Measurements from ENCODE around the gene ARVCF. TPM values are rescaled to one million over a fixed set of nuclear protein-coding genes. Genes with fewer than 3 reads are reported as not detected.

The ARVCF gene
- total and polyA plus RNA-seq, 2 of the 8 experiments (the other 6 are each of a cell fraction or from before 2014, with no cell fraction given): 31.0 to 43.2 TPM

GRCh38 chr22:20015187-20015625 lies 1.4 kb downstream of the ARVCF start:
- Histone ChIP-seq H3K4me1 (replicated peaks in 1 of 4; ENCODE audit: control insufficient read depth in 3 of 4, insufficient read depth in 4 of 4, low read length in 3 of 4) (peaks cover 0 to 8% (median 3%) of the 10 kb centered on the region in 4 experiments; a peak in 4 of 7 replicates), H3K9me3 (ENCODE audit: insufficient read depth in 2 of 2, low read depth in 1 of 2, low read length in 1 of 2) (no peaks in the 10 kb centered on the region), H2BK12ac (ENCODE audit: low read depth, low read length) (no peak overlapping the region), H2AK5ac (ENCODE audit: low read depth, low read length) (no peak overlapping the region), H3K4me3 (ENCODE audit: extremely low read depth in 1 of 4, insufficient read depth in 2 of 4, low read depth in 3 of 4, low read length in 4 of 4) (peak overlapping the region in 1 of 4 experiments; percentile 74; a peak in 2 of 8 replicates), H4K5ac (ENCODE audit: insufficient read length, low read depth, low read length) (no peak overlapping the region), H3K79me2 (ENCODE audit: control insufficient read depth in 1 of 2, insufficient read depth in 2 of 2, low read length in 2 of 2) (no peaks in the 10 kb centered on the region), H3K9ac (replicated peaks in 1 of 4; ENCODE audit: extremely low read depth in 1 of 4, low read depth in 3 of 4, low read length in 3 of 4) (no peak overlapping the region), H2AFZ (ENCODE audit: low read length) (no peak overlapping the region), H3K14ac (ENCODE audit: insufficient read length) (no peak overlapping the region), H2BK15ac (ENCODE audit: low read length) (no peak overlapping the region), H3K56ac (replicated peaks; ENCODE audit: insufficient read length, low read depth, low read length) (no peak overlapping the region), H3K4ac (replicated peaks; ENCODE audit: insufficient read length, low read depth, low read length) (no peak overlapping the region), H4K8ac (ENCODE audit: extremely low read depth, insufficient read depth, low read length) (no peak overlapping the region; the same call in 1 of the 2 replicates), H3K18ac (ENCODE audit: extremely low read depth, low read length) (no peak overlapping the region), H4K20me1 (replicated peaks in 1 of 2; ENCODE audit: control insufficient read depth in 1 of 2, insufficient read depth in 2 of 2, low read length in 2 of 2) (peaks cover 2 to 15% of the 10 kb centered on the region in 2 experiments), H3K27ac (ENCODE audit: low read depth, low read length) (no peak overlapping the region), H2BK5ac (ENCODE audit: low read depth, low read length) (no peak overlapping the region), H3K36me3 (ENCODE audit: control insufficient read depth in 2 of 4, insufficient read depth in 4 of 4, low read length in 3 of 4) (no peaks in the 10 kb centered on the region), H2BK120ac (replicated peaks; ENCODE audit: low read depth, low read length) (no peak overlapping the region), H2BK20ac (ENCODE audit: low read length) (no peak overlapping the region), H3K23me2 (ENCODE audit: low read depth, low read length) (peaks cover 4% of the 10 kb centered on the region), H3K4me2 (ENCODE audit: insufficient read depth in 1 of 2, low read depth in 2 of 2, low read length in 2 of 2) (peak overlapping the region; percentile 73 to 77), H3K79me1 (ENCODE audit: low read depth, low read length) (peaks cover 3% of the 10 kb centered on the region; the same call in 1 of the 2 replicates), H3K27me3 (replicated peaks in 1 of 4; ENCODE audit: control insufficient read depth in 3 of 4, extremely low read depth in 1 of 4, insufficient read depth in 3 of 4, low read length in 3 of 4) (peaks cover 18 to 45% (median 37%) of the 10 kb centered on the region in 4 experiments), H3K23ac (ENCODE audit: insufficient read length) (no peak overlapping the region), H4K91ac (replicated peaks; ENCODE audit: insufficient read length, low read length) (no peak overlapping the region)
- FAIRE-seq (no peak), DNase-seq (ENCODE audit: low read depth in 1 of 2, low spot score in 2 of 2) (no peak)
- ChIA-PET POLR2A (ENCODE audit: partially characterized antibody) (interaction anchor here (0.8 to 2.1 kb wide), 8 partner anchors 25 to 112 kb away, joined by 3 to 7 read pairs (median 3); partner anchors contain the start of gene DGCR8), CTCF (ENCODE audit: partially characterized antibody) (interaction anchor here (0.8 to 10.7 kb wide), 18 partner anchors 9 to 284 kb away, joined by 3 to 369 read pairs (median 6); partner anchors contain the start of gene TANGO2)
- TF ChIP-seq TBP (IDR thresholded peaks at IDR 0.05; ENCODE audit: low read depth, low read length): no peak
- no peak for TF ChIP-seq ZNF274 (IDR thresholded peaks at IDR 0.05; ENCODE audit: borderline replicate concordance, extremely low read depth, low read length)
- no peak for TF ChIP-seq RAD21 (IDR thresholded peaks at IDR 0.05 in 1 of 2, conservative IDR thresholded peaks at IDR 0.05 in 1 of 2; ENCODE audit: low read depth in 2 of 2, low read length in 2 of 2)
- no peak for TF ChIP-seq CHD1 (IDR thresholded peaks at IDR 0.05; ENCODE audit: low read depth, low read length)
- WGBS, 2 experiments (ENCODE audit: extremely low coverage in 1 of 2, insufficient coverage in 1 of 2, insufficient read length in 1 of 2, insufficient replicate concordance in 2 of 2, low coverage in 1 of 2, low lambda C conversion rate in 2 of 2, missing lambda C conversion rate in 1 of 2): 91% methylated on average over 10 of the region's 10 CpGs; no CpG with 5 or more reads in 1 of the 2 experiments
